Naive thymus-derived CD4-positive, alpha-beta T cell (primary cell): Measurements from ENCODE around the gene PPP2R5B. TPM values are rescaled to one million over a fixed set of nuclear protein-coding genes. Genes with fewer than 3 reads are reported as not detected.

Experiments used
- ATAC-seq: fragments of 150-1000 bp; cut with Tn5 transposase; 2 replicates; pipeline ENCODE4 v1.10.0; 2021; ENCODE audit warnings: mild to moderate bottlenecking, moderate library complexity
- CTCF ChIA-PET: fragments of 350-600 bp; sonication (Branson Sonifier 250); formaldehyde crosslinking; loops from one replicate; lab custom pipeline; 2021; ENCODE audit warnings: antibody characterized with exemption; lab: Charles Lee
- POLR2A ChIA-PET: fragments of 350-600 bp; sonication (Branson Sonifier 250); formaldehyde crosslinking; loops from one replicate; lab custom pipeline; 2021; ENCODE audit warnings: antibody characterized with exemption, inconsistent platforms; lab: Charles Lee
- DNase-seq, 9 donors: peaks; one replicate each; pipeline versions ENCODE4 v3.0.0 to v3.0.0-alpha.2; 2020 to 2022; ENCODE audit warnings: mixed read lengths in 1 of 9
- H3K27ac ChIP-seq: one replicate; pipeline ENCODE4 v1.7.0; 2013; ENCODE audit warnings: mild to moderate bottlenecking, low read depth, low read length, moderate library complexity
- H3K27me3 ChIP-seq, 2 donors: one replicate each; pipeline ENCODE4 v1.7.0; 2013; ENCODE audit warnings: low read length in 2 of 2, mild to moderate bottlenecking in 2 of 2, moderate library complexity in 2 of 2; ENCODE audit not compliant: control insufficient read depth in 2 of 2, insufficient read depth in 2 of 2
- H3K36me3 ChIP-seq, 3 experiments: 1 replicate in 2 of 3; 2 replicates in 1 of 3; pipeline ENCODE4 v1.7.0; 2013; ENCODE audit warnings: low read length in 3 of 3, mild to moderate bottlenecking in 3 of 3, moderate library complexity in 1 of 3; ENCODE audit not compliant: insufficient read depth in 3 of 3, control insufficient read depth in 2 of 3
- H3K4me1 ChIP-seq, 2 donors: one replicate each; pipeline ENCODE4 v1.7.0; 2013; ENCODE audit warnings: low read length in 2 of 2, mild to moderate bottlenecking in 2 of 2, moderate library complexity in 1 of 2; ENCODE audit not compliant: control insufficient read depth in 2 of 2, insufficient read depth in 2 of 2
- H3K4me3 ChIP-seq: 2 replicates; pipeline ENCODE4 v1.7.0; 2013; ENCODE audit warnings: mild to moderate bottlenecking, low read length
- H3K9me3 ChIP-seq, 3 experiments: 1 replicate in 2 of 3; 2 replicates in 1 of 3; pipeline ENCODE4 v1.7.0; 2013; ENCODE audit warnings: low read length in 3 of 3; ENCODE audit not compliant: control insufficient read depth in 2 of 3
- H3K27ac Mint-ChIP-seq, 9 donors: one replicate each; pipeline ENCODE4 v1.8.0; 2020 to 2022; ENCODE audit warnings: mixed read lengths in 9 of 9, mild to moderate bottlenecking in 8 of 9, moderate library complexity in 5 of 9, inconsistent platforms in 2 of 9
- H3K27me3 Mint-ChIP-seq, 5 donors: one replicate each; pipeline ENCODE4 v1.8.0; 2021 to 2022; ENCODE audit warnings: mixed read lengths in 5 of 5, mild to moderate bottlenecking in 1 of 5
- H3K36me3 Mint-ChIP-seq, 5 donors: one replicate each; pipeline ENCODE4 v1.8.0; 2020 to 2022; ENCODE audit warnings: mixed read lengths in 5 of 5, mild to moderate bottlenecking in 3 of 5, inconsistent platforms in 1 of 5
- H3K4me1 Mint-ChIP-seq, 7 donors: one replicate each; pipeline ENCODE4 v1.8.0; 2020 to 2022; ENCODE audit warnings: mixed read lengths in 7 of 7, mild to moderate bottlenecking in 3 of 7, inconsistent platforms in 1 of 7
- H3K4me3 Mint-ChIP-seq, 10 donors: one replicate each; pipeline ENCODE4 v1.8.0; 2020 to 2022; ENCODE audit warnings: mild to moderate bottlenecking in 10 of 10, mixed read lengths in 10 of 10, moderate library complexity in 6 of 10, inconsistent platforms in 2 of 10
- H3K9me3 Mint-ChIP-seq, 11 donors: one replicate each; pipeline ENCODE4 v1.8.0; 2020 to 2022; ENCODE audit warnings: mixed read lengths in 11 of 11, mild to moderate bottlenecking in 4 of 11, inconsistent platforms in 1 of 11, moderate library complexity in 1 of 11
- intact Hi-C, 2 donors: fragments of 100-400 bp; cut with micrococcal nuclease; formaldehyde crosslinking; loops; one replicate each; pipeline ENCODE4 v1.15.1; 2023
- polyA plus RNA-seq, 2 donors: library from polyadenylated mRNA; unstranded; fragments of 300-500 nt; fragmentation: Illumina TruSeq; gene quantifications; one replicate each; pipeline ENCODE4 v1.2.3, GENCODE V29; 2021
- total RNA-seq, 6 experiments: library from RNA in 5 of 6; stranded (reverse) in 5 of 6; gene quantifications; 1 replicate in 5 of 6; 2 replicates in 1 of 6; pipeline ENCODE4 v1.2.3 and lab custom pipeline; 2021 to 2026

The PPP2R5B gene
- total and polyA plus RNA-seq, 7 experiments from 2014 or later: 4.5 to 19.1 (median 13.1) TPM

GRCh38 chr11:64885367-64886286 lies 38.9 kb upstream of the PPP2R5B start:
- Mint-ChIP-seq H3K27me3 (no peaks in the 10 kb centered on the region), H3K27ac (peak overlapping the region; percentile 14 to 81 (median 71)), H3K4me3 (peak overlapping the region in 6 of 10 donors; percentile 1 to 35 (median 15)), H3K36me3 (no peaks in the 10 kb centered on the region), H3K4me1 (peaks cover 27 to 41% (median 37%) of the 10 kb centered on the region in 7 donors), H3K9me3 (no peaks in the 10 kb centered on the region)
- Histone ChIP-seq H3K27ac (peak overlapping the region; percentile 49), H3K27me3 (no peaks in the 10 kb centered on the region), H3K4me3 (no peak overlapping the region), H3K36me3 (no peaks in the 10 kb centered on the region), H3K9me3 (no peaks in the 10 kb centered on the region), H3K4me1 (peaks cover 21 to 27% of the 10 kb centered on the region in 2 donors)
- intact Hi-C loops: no loop called here
- ATAC-seq (peak; percentile 81), DNase-seq (peak in 2 of 9 donors; percentile 51 to 63)
- CTCF ChIA-PET: interaction anchor here (0.6 to 30.3 kb wide), 2 partner anchors 29 to 121 kb away, joined by 3 to 945 read pairs; partner anchors contain the start of gene CDC42BPG
- POLR2A ChIA-PET: interaction anchor here (0.6 to 26.0 kb wide), 7 partner anchors 10 to 110 kb away, joined by 3 to 1324 read pairs (median 5); partner anchors contain the start of gene CDC42BPG

GRCh38 chr11:64887234-64887756 lies 37.2 kb upstream of the PPP2R5B start:
- H3K9me3 Mint-ChIP-seq: peaks cover 0 to 4% (median 0%) of the 10 kb centered on the region in 11 donors
- no peaks in the 10 kb centered on the region for H3K9me3 ChIP-seq
- ATAC-seq (no peak), DNase-seq (no peak)
- H3K27me3 Mint-ChIP-seq: no peaks in the 10 kb centered on the region
- CTCF ChIA-PET: interaction anchor here (0.6 to 30.3 kb wide), 4 partner anchors 9 to 178 kb away, joined by 3 to 945 read pairs (median 8); partner anchors contain the start of genes CDC42BPG and EHD1
- peaks cover 15 to 21% of the 10 kb centered on the region in 2 donors for H3K4me1 ChIP-seq
- peak overlapping the region in 7 of 9 donors; percentile 57 to 87 (median 80) for H3K27ac Mint-ChIP-seq
- H3K36me3 Mint-ChIP-seq: no peaks in the 10 kb centered on the region
- no peak overlapping the region for H3K4me3 ChIP-seq
- POLR2A ChIA-PET: interaction anchor here (0.7 to 26.0 kb wide), 6 partner anchors 10 to 248 kb away, joined by 3 to 1324 read pairs (median 4); partner anchors contain the start of genes ARL2, CDC42BPG, EHD1 and RASGRP2
- no peak overlapping the region for H3K27ac ChIP-seq
- H3K4me1 Mint-ChIP-seq: peaks cover 20 to 32% (median 28%) of the 10 kb centered on the region in 7 donors
- intact Hi-C loops: no loop called here
- peak overlapping the region in 7 of 10 donors; percentile 15 to 68 (median 54) for H3K4me3 Mint-ChIP-seq
- H3K27me3 ChIP-seq: no peaks in the 10 kb centered on the region
- no peaks in the 10 kb centered on the region for H3K36me3 ChIP-seq

- POLR2A ChIA-PET: interaction anchor here (0.7 to 26.0 kb wide), 7 partner anchors 10 to 1883 kb away, joined by 3 to 1324 read pairs (median 4); partner anchors contain the start of genes ARL2, CDC42BPG, EHD1 and RASGRP2
- Mint-ChIP-seq H3K4me1 (peaks cover 20 to 32% (median 28%) of the 10 kb centered on the region in 7 donors), H3K9me3 (peaks cover 0 to 4% (median 0%) of the 10 kb centered on the region in 11 donors), H3K4me3 (peak overlapping the region; percentile 15 to 89 (median 80)), H3K27me3 (no peaks in the 10 kb centered on the region), H3K27ac (peak overlapping the region in 8 of 9 donors; percentile 51 to 95 (median 85)), H3K36me3 (no peaks in the 10 kb centered on the region)
- no peaks in the 10 kb centered on the region for H3K36me3 ChIP-seq
- no peaks in the 10 kb centered on the region for H3K27me3 ChIP-seq
- peak overlapping the region; percentile 50 for H3K4me3 ChIP-seq
- ATAC-seq (peak; percentile 92), DNase-seq (peak; percentile 74 to 94 (median 84))
- peak overlapping the region; percentile 49 for H3K27ac ChIP-seq
- H3K4me1 ChIP-seq: peaks cover 15 to 21% of the 10 kb centered on the region in 2 donors
- intact Hi-C loops: loop anchor here (1.0 kb wide), 3 partner anchors 10 to 41 kb away; partner anchors contain the start of gene EHD1 (in 2 of the 2)
- CTCF ChIA-PET: interaction anchor here (1.0 to 30.3 kb wide), 4 partner anchors 8 to 32 kb away, joined by 3 to 945 read pairs (median 8); partner anchors contain the start of genes CDC42BPG and EHD1
- no peaks in the 10 kb centered on the region for H3K9me3 ChIP-seq
Observed at GRCh38 chr11:64887757-64888405, 36.6 kb upstream of the PPP2R5B start.

- peaks cover 20 to 32% (median 24%) of the 10 kb centered on the region in 7 donors for H3K4me1 Mint-ChIP-seq
- Histone ChIP-seq H3K27me3 (no peaks in the 10 kb centered on the region), H3K9me3 (no peaks in the 10 kb centered on the region), H3K36me3 (no peaks in the 10 kb centered on the region), H3K27ac (peak overlapping the region; percentile 49), H3K4me1 (peaks cover 14 to 21% of the 10 kb centered on the region in 2 donors), H3K4me3 (peak overlapping the region; percentile 50)
- CTCF ChIA-PET: interaction anchor here (1.4 to 30.3 kb wide), 3 partner anchors 10 to 32 kb away, joined by 6 to 945 read pairs (median 11); partner anchors contain the start of genes CDC42BPG and EHD1
- DNase-seq (no peak), ATAC-seq (no peak)
- no peaks in the 10 kb centered on the region for H3K27me3 Mint-ChIP-seq
- peaks cover 0 to 4% (median 0%) of the 10 kb centered on the region in 11 donors for H3K9me3 Mint-ChIP-seq
- POLR2A ChIA-PET: interaction anchor here (0.7 to 26.0 kb wide), 7 partner anchors 11 to 1883 kb away, joined by 3 to 1324 read pairs (median 4); partner anchors contain the start of genes ARL2, CDC42BPG, EHD1 and RASGRP2
- no peaks in the 10 kb centered on the region for H3K36me3 Mint-ChIP-seq
- peak overlapping the region; percentile 15 to 89 (median 80) for H3K4me3 Mint-ChIP-seq
- peak overlapping the region in 7 of 9 donors; percentile 8 to 95 (median 83) for H3K27ac Mint-ChIP-seq
- intact Hi-C loops: loop anchor here (1.0 kb wide), 3 partner anchors 10 to 41 kb away; partner anchors contain the start of gene EHD1 (in 2 of the 2)
Observed at GRCh38 chr11:64888406-64888728, 36.1 kb upstream of the PPP2R5B start.

- Mint-ChIP-seq H3K4me1 (peaks cover 20 to 31% (median 24%) of the 10 kb centered on the region in 7 donors), H3K4me3 (no peak overlapping the region), H3K27ac (no peak overlapping the region), H3K27me3 (no peaks in the 10 kb centered on the region), H3K36me3 (no peaks in the 10 kb centered on the region), H3K9me3 (peaks cover 0 to 4% (median 0%) of the 10 kb centered on the region in 11 donors)
- Histone ChIP-seq H3K27me3 (no peaks in the 10 kb centered on the region), H3K27ac (peak overlapping the region; percentile 34), H3K36me3 (no peaks in the 10 kb centered on the region), H3K4me1 (peaks cover 13 to 25% of the 10 kb centered on the region in 2 donors), H3K4me3 (no peak overlapping the region), H3K9me3 (no peaks in the 10 kb centered on the region)
- POLR2A ChIA-PET: interaction anchor here (0.7 to 26.0 kb wide), 6 partner anchors 11 to 1548 kb away, joined by 3 to 1324 read pairs (median 3); partner anchors contain the start of genes ARL2, CDC42BPG and EHD1
- CTCF ChIA-PET: interaction anchor here (1.4 to 30.3 kb wide), 3 partner anchors 11 to 33 kb away, joined by 6 to 945 read pairs (median 11); partner anchors contain the start of genes CDC42BPG and EHD1
- DNase-seq (no peak), ATAC-seq (no peak)
- intact Hi-C loops: loop anchor here (1.0 kb wide), 3 partner anchors 11 to 42 kb away; partner anchors contain the start of gene EHD1 (in 2 of the 2)
Observed at GRCh38 chr11:64888729-64889511, 35.6 kb upstream of the PPP2R5B start.
